ENCODE measurements around the gene DLGAP3.
A peak's percentile ranks its signal among the peaks of the same experiment; 100 is the strongest.
"Not testable (repeated sequence)": the region's sequence is repeated elsewhere in the genome, so short reads cannot be mapped to it uniquely, and the experiment has no call there.

DLGAP3 gene

GRCh38 chr1:34929497-34929852, at the start of gene DLGAP3:
Gene DLGAP3, minus strand, starts transcription at chr1:34929650. Its CDS starts 24,267 bp downstream, at chr1:34905383.
- DNase-seq = peak; percentile 78

GRCh38 chr1:34978921-34979320, 49.5 kb upstream of the DLGAP3 start:
- no peak for DNase-seq

GRCh38 chr1:34977858-34978257, 48.4 kb upstream of the DLGAP3 start:
- DNase-seq = no peak

- DNase-seq = no peak
Measured at GRCh38 chr1:34977210-34977471, 47.7 kb upstream of the DLGAP3 start.

GRCh38 chr1:34976384-34977209, 47.1 kb upstream of the DLGAP3 start:
- DNase-seq = no peak

GRCh38 chr1:34975771-34976170, 46.3 kb upstream of the DLGAP3 start:
- no peak for DNase-seq

GRCh38 chr1:34975338-34975737, 45.9 kb upstream of the DLGAP3 start:
- no peak for DNase-seq

- DNase-seq = no peak
Measured at GRCh38 chr1:34974626-34975025, 45.2 kb upstream of the DLGAP3 start.

- DNase-seq = no peak
Measured at GRCh38 chr1:34973326-34973725, 43.9 kb upstream of the DLGAP3 start.

GRCh38 chr1:34970829-34971228, 41.4 kb upstream of the DLGAP3 start:
- peak; percentile 7 for DNase-seq

GRCh38 chr1:34970220-34970735, 40.8 kb upstream of the DLGAP3 start:
- no peak for DNase-seq

- DNase-seq = not testable (repeated sequence)
Measured at GRCh38 chr1:34968297-34968696, 38.8 kb upstream of the DLGAP3 start.

GRCh38 chr1:34967672-34968071, 38.2 kb upstream of the DLGAP3 start:
- not testable (repeated sequence) for DNase-seq

- no peak for DNase-seq
Measured at GRCh38 chr1:34965597-34965996, 36.1 kb upstream of the DLGAP3 start.

- no peak for DNase-seq
Measured at GRCh38 chr1:34950428-34950827, 21.0 kb upstream of the DLGAP3 start.

- not testable (repeated sequence) for DNase-seq
Measured at GRCh38 chr1:34948739-34949138, 19.3 kb upstream of the DLGAP3 start.

- DNase-seq = not testable (repeated sequence)
Measured at GRCh38 chr1:34947641-34948314, 18.3 kb upstream of the DLGAP3 start.

GRCh38 chr1:34946211-34946610, 16.8 kb upstream of the DLGAP3 start:
- no peak for DNase-seq

GRCh38 chr1:34941798-34942197, 12.3 kb upstream of the DLGAP3 start:
- not testable (repeated sequence) for DNase-seq

GRCh38 chr1:34930702-34931071, 1.2 kb upstream of the DLGAP3 start:
- no peak for DNase-seq

- peak; percentile 42 for DNase-seq
Measured at GRCh38 chr1:34929853-34930701, 627 bp upstream of the DLGAP3 start.

- DNase-seq = peak; percentile 37
Measured at GRCh38 chr1:34928699-34929496, 552 bp downstream of the DLGAP3 start.
